Endodermal cell (in vitro differentiated cells): ENCODE results near the gene STAC2. TPM values are rescaled to one million over a fixed set of nuclear protein-coding genes. Genes with fewer than 3 reads are reported as not detected.
A peak's percentile ranks its signal among the peaks of the same experiment; 100 is the strongest.

Experiments used
- DNase-seq: peaks from one replicate; pipeline ENCODE4 v3.0.0-alpha.2; 2017
- H3K27ac ChIP-seq: 2 replicates; pipeline ENCODE4 v1.5.1; 2013; ENCODE audit warnings: mild to moderate bottlenecking, low read depth, low read length, moderate library complexity
- H3K27me3 ChIP-seq: 2 replicates; pipeline ENCODE4 v1.6.1; 2013; ENCODE audit warnings: mild to moderate bottlenecking, low read length, moderate library complexity; ENCODE audit not compliant: insufficient read depth, control insufficient read depth, poor library complexity, severe bottlenecking
- H3K36me3 ChIP-seq: 2 replicates; pipeline ENCODE4 v1.7.0; 2013; ENCODE audit warnings: mild to moderate bottlenecking, low read length, moderate library complexity; ENCODE audit not compliant: control insufficient read depth, insufficient read depth
- H3K4me1 ChIP-seq: one replicate; pipeline ENCODE4 v1.7.0; 2013; ENCODE audit warnings: low read length; ENCODE audit not compliant: control insufficient read depth, insufficient read depth
- H3K4me3 ChIP-seq: 2 replicates; pipeline ENCODE4 v1.5.1; 2013; ENCODE audit warnings: mild to moderate bottlenecking, low read length, moderate library complexity
- H3K9ac ChIP-seq: 2 replicates; pipeline ENCODE4 v1.6.1; 2013; ENCODE audit warnings: mild to moderate bottlenecking, low read length, moderate library complexity; ENCODE audit not compliant: poor library complexity, severe bottlenecking; ENCODE audit errors: extremely low read depth
- H3K9me3 ChIP-seq: 2 replicates; pipeline ENCODE4 v1.6.1; 2013; ENCODE audit warnings: mild to moderate bottlenecking, low read length, moderate library complexity; ENCODE audit not compliant: control insufficient read depth
- H3K27ac Mint-ChIP-seq: 2 replicates; pipeline ENCODE4 v1.8.0; 2020; ENCODE audit warnings: mixed read lengths
- H3K27me3 Mint-ChIP-seq: 2 replicates; pipeline ENCODE4 v1.8.0; 2021; ENCODE audit warnings: mild to moderate bottlenecking, mixed read lengths; ENCODE audit not compliant: insufficient read depth
- H3K36me3 Mint-ChIP-seq: 2 replicates; pipeline ENCODE4 v1.8.0; 2020; ENCODE audit warnings: low read depth, mixed read lengths
- H3K4me1 Mint-ChIP-seq: 2 replicates; pipeline ENCODE4 v1.8.0; 2020; ENCODE audit warnings: mixed read lengths
- H3K4me3 Mint-ChIP-seq: 2 replicates; pipeline ENCODE4 v1.8.0; 2020; ENCODE audit warnings: mild to moderate bottlenecking, moderate library complexity, mixed read lengths
- H3K9me3 Mint-ChIP-seq: 2 replicates; pipeline ENCODE4 v1.8.0; 2020; ENCODE audit warnings: mild to moderate bottlenecking, mixed read lengths
- CTCF ChIP-seq: fragments of 200-600 bp; sonication (generic); conservative IDR thresholded peaks from 2 replicates; pipeline ENCODE4 v1.5.0; 2021; ENCODE audit warnings: antibody characterized with exemption, mild to moderate bottlenecking
- WGBS, 2 experiments: methylation state at CpG; one replicate each; pipeline versions ENCODE4 v1.1.5 to v1.1.7; 2013; ENCODE audit warnings: missing lambda C conversion rate in 2 of 2, mixed read lengths in 1 of 2; ENCODE audit not compliant: insufficient coverage in 1 of 2, insufficient read length in 1 of 2; 5-methylcytosine and 5-hydroxymethylcytosine counted together
- total RNA-seq, 2 donors: library from RNA; stranded (reverse); fragmentation: NEBNext Ultra II Directional in 1 of 2; extraction: Animal tissue kit (Norgen Biotek cat#: 25700) in 1 of 2; gene quantifications; 2 replicates in 1 of 2; 3 replicates in 1 of 2; pipeline ENCODE4 v1.2.1, GENCODE V29; 2021

The STAC2 gene
- total RNA-seq, 2 donors from 2014 or later = 0.35 to 0.46 TPM

GRCh38 chr17:39196241-39196807 lies 29.4 kb downstream of the STAC2 start:
- H3K4me1 ChIP-seq = no peaks in the 10 kb centered on the region
- WGBS, 2 experiments = 54% methylated on average over 6 of the region's 8 CpGs; no CpG with 5 or more reads in 1 of the 2 experiments
- Mint-ChIP-seq H3K27ac (no peak overlapping the region), H3K4me1 (peaks cover 33% of the 10 kb centered on the region), H3K27me3 (no peaks in the 10 kb centered on the region), H3K9me3 (no peaks in the 10 kb centered on the region), H3K4me3 (peak overlapping the region; percentile 98), H3K36me3 (peaks cover 27% of the 10 kb centered on the region)
- no peak for TF ChIP-seq CTCF
- H3K9ac ChIP-seq = no peak overlapping the region
- DNase-seq = no peak
- no peaks in the 10 kb centered on the region for H3K27me3 ChIP-seq
- H3K4me3 ChIP-seq = peak overlapping the region; percentile 79
- H3K36me3 ChIP-seq = peaks cover 22% of the 10 kb centered on the region
- H3K9me3 ChIP-seq = no peaks in the 10 kb centered on the region
- H3K27ac ChIP-seq = no peak overlapping the region

GRCh38 chr17:39195568-39196160 lies 30.1 kb downstream of the STAC2 start:
- H3K36me3 Mint-ChIP-seq = peaks cover 22% of the 10 kb centered on the region
- Histone ChIP-seq H3K27me3 (no peaks in the 10 kb centered on the region), H3K27ac (no peak overlapping the region), H3K4me1 (no peaks in the 10 kb centered on the region), H3K36me3 (peaks cover 15% of the 10 kb centered on the region), H3K4me3 (no peak overlapping the region), H3K9me3 (no peaks in the 10 kb centered on the region), H3K9ac (no peak overlapping the region)
- 90 to 92% methylated on average over 7 to 8 of the region's 8 CpGs for whole genome bisulfite sequencing, 2 experiments
- H3K27me3 Mint-ChIP-seq = no peaks in the 10 kb centered on the region
- no peak for DNase-seq
- no peak overlapping the region for H3K27ac Mint-ChIP-seq
- no peaks in the 10 kb centered on the region for H3K9me3 Mint-ChIP-seq
- H3K4me1 Mint-ChIP-seq = peaks cover 27% of the 10 kb centered on the region
- TF ChIP-seq CTCF = no peak
- H3K4me3 Mint-ChIP-seq = peak overlapping the region; percentile 98

GRCh38 chr17:39194985-39195524 lies 30.7 kb downstream of the STAC2 start:
- H3K4me3 Mint-ChIP-seq = peak overlapping the region; percentile 98
- H3K9ac ChIP-seq = no peak overlapping the region

More at GRCh38 chr17:39194985-39195524, 30.7 kb downstream of the STAC2 start:
- no peaks in the 10 kb centered on the region for H3K27me3 ChIP-seq
- no peaks in the 10 kb centered on the region for H3K9me3 Mint-ChIP-seq
- H3K36me3 Mint-ChIP-seq = peaks cover 20% of the 10 kb centered on the region
- H3K27ac ChIP-seq = no peak overlapping the region
- no peaks in the 10 kb centered on the region for H3K9me3 ChIP-seq
- DNase-seq = peak; percentile 89
- peak overlapping the region; percentile 14 for H3K27ac Mint-ChIP-seq
- H3K36me3 ChIP-seq = peaks cover 14% of the 10 kb centered on the region
- H3K27me3 Mint-ChIP-seq = no peaks in the 10 kb centered on the region
- WGBS, 2 experiments = 45 to 46% methylated on average over 4 to 9 of the region's 10 CpGs
- H3K4me3 ChIP-seq = peak overlapping the region; percentile 72
- no peaks in the 10 kb centered on the region for H3K4me1 ChIP-seq
- TF ChIP-seq CTCF = no peak
- peaks cover 27% of the 10 kb centered on the region for H3K4me1 Mint-ChIP-seq
